B cell (primary cell): Measurements from ENCODE around the gene DHX57. TPM values are rescaled to one million over a fixed set of nuclear protein-coding genes. Genes with fewer than 3 reads are reported as not detected.

Experiments
- ATAC-seq: fragments of 200-7000 bp; cut with Tn5 transposase; one replicate; pipeline ENCODE4 v1.10.0; 2021; ENCODE audit warnings: low read depth, mild to moderate bottlenecking, moderate number of reproducible peaks, moderate library complexity
- CTCF ChIA-PET: fragments of 350-600 bp; sonication (Branson Sonifier 250); formaldehyde crosslinking; loops from one replicate; lab custom pipeline; 2021; ENCODE audit warnings: antibody characterized with exemption, inconsistent platforms; lab: Charles Lee
- POLR2A ChIA-PET: fragments of 350-600 bp; sonication (Branson Sonifier 250); formaldehyde crosslinking; loops from one replicate; lab custom pipeline; 2021; ENCODE audit warnings: antibody characterized with exemption; lab: Charles Lee
- DNase-seq: peaks from one replicate; pipeline ENCODE4 v3.0.0; 2013
- H2AFZ ChIP-seq: 2 replicates; pipeline ENCODE4 v1.6.1; 2012; ENCODE audit warnings: mild to moderate bottlenecking, low read depth, low read length; ENCODE audit not compliant: insufficient read depth, poor library complexity, severe bottlenecking
- H3K27ac ChIP-seq, 2 donors: 1 replicate in 1 of 2; 2 replicates in 1 of 2; pipeline ENCODE4 v1.5.1; 2012 to 2013; ENCODE audit warnings: low read length in 2 of 2, mild to moderate bottlenecking in 2 of 2, moderate library complexity in 1 of 2
- H3K27me3 ChIP-seq, 4 experiments: fragments of 200-600 bp in 1 of 4; sonication (generic) in 1 of 4; replicated peaks in 1 of 4; 1 replicate in 2 of 4; 2 replicates in 2 of 4; pipeline versions ENCODE4 v1.6.1 to v1.7.0; 2013 to 2016; ENCODE audit warnings: low read length in 3 of 4, mild to moderate bottlenecking in 2 of 4, mixed read lengths in 1 of 4, moderate library complexity in 1 of 4; ENCODE audit not compliant: insufficient read depth in 4 of 4, control insufficient read depth in 3 of 4; ENCODE audit errors: control extremely low read depth in 1 of 4
- H3K36me3 ChIP-seq, 2 experiments: replicated peaks in 1 of 2; 1 replicate in 1 of 2; 2 replicates in 1 of 2; pipeline versions ENCODE4 v1.6.1 to v1.7.1; 2013; ENCODE audit warnings: low read length in 1 of 2; ENCODE audit not compliant: insufficient read depth in 2 of 2, control insufficient read depth in 1 of 2; ENCODE audit errors: control extremely low read depth in 1 of 2, extremely low read depth in 1 of 2
- H3K4me1 ChIP-seq, 2 donors: fragments of 200-600 bp in 1 of 2; sonication (generic) in 1 of 2; 1 replicate in 1 of 2; 2 replicates in 1 of 2; pipeline versions ENCODE4 v1.5.1 to v1.6.1; 2013 to 2017; ENCODE audit warnings: low read length in 2 of 2; ENCODE audit not compliant: control insufficient read depth in 2 of 2, insufficient read depth in 2 of 2
- H3K4me2 ChIP-seq: replicated peaks from 2 replicates; pipeline ENCODE3; 2012; ENCODE audit warnings: mild to moderate bottlenecking, low read depth, low read length; ENCODE audit not compliant: poor library complexity, severe bottlenecking
- H3K4me3 ChIP-seq, 5 experiments: fragments of 200-600 bp in 1 of 5; sonication (generic) in 1 of 5; 1 replicate in 3 of 5; 2 replicates in 2 of 5; pipeline versions ENCODE4 v1.5.1 to v1.7.0; 2011 to 2016; ENCODE audit warnings: low read length in 4 of 5, mild to moderate bottlenecking in 4 of 5, low read depth in 2 of 5, control low read depth in 1 of 5, moderate library complexity in 1 of 5; ENCODE audit not compliant: insufficient read depth in 1 of 5; ENCODE audit errors: control extremely low read depth in 1 of 5, extremely low read depth in 1 of 5
- H3K79me2 ChIP-seq: fragments of 200-600 bp; sonication (generic); one replicate; pipeline ENCODE4 v1.6.0; 2016; ENCODE audit warnings: low read length; ENCODE audit not compliant: control insufficient read depth, insufficient read depth
- H3K9ac ChIP-seq: fragments of 200-600 bp; sonication (generic); 2 replicates; pipeline ENCODE4 v1.6.1; 2017; ENCODE audit warnings: mild to moderate bottlenecking, low read length, moderate library complexity
- H3K9me3 ChIP-seq, 3 donors: one replicate each; pipeline versions ENCODE4 v1.6.1 to v1.7.1; 2013; ENCODE audit warnings: low read length in 2 of 3; ENCODE audit not compliant: control insufficient read depth in 2 of 3, insufficient read depth in 1 of 3; ENCODE audit errors: control extremely low read depth in 1 of 3
- H4K20me1 ChIP-seq: 2 replicates; pipeline ENCODE4 v1.6.0; 2012; ENCODE audit warnings: mild to moderate bottlenecking, low read length; ENCODE audit not compliant: insufficient read depth, control insufficient read depth, poor library complexity, severe bottlenecking
- H3K27ac Mint-ChIP-seq: one replicate; pipeline ENCODE4 v1.8.0; 2021; ENCODE audit warnings: mixed read lengths
- H3K27me3 Mint-ChIP-seq: one replicate; pipeline ENCODE4 v1.8.0; 2021; ENCODE audit warnings: mixed read lengths
- H3K4me1 Mint-ChIP-seq: one replicate; pipeline ENCODE4 v1.8.0; 2021; ENCODE audit warnings: mixed read lengths
- H3K4me3 Mint-ChIP-seq: one replicate; pipeline ENCODE4 v1.8.0; 2021; ENCODE audit warnings: mixed read lengths
- H3K9me3 Mint-ChIP-seq: one replicate; pipeline ENCODE4 v1.8.0; 2022; ENCODE audit warnings: mixed read lengths; ENCODE audit not compliant: insufficient read depth
- EZH2 ChIP-seq: IDR thresholded peaks from 2 replicates; pipeline ENCODE4 v1.6.1; 2012; ENCODE audit warnings: borderline replicate concordance, low read depth, mild to moderate bottlenecking, moderate library complexity, low read length; ENCODE audit not compliant: insufficient read depth, poor library complexity, severe bottlenecking
- WGBS: methylation state at CpG from one replicate; pipeline ENCODE4 v1.1.5; 2013; ENCODE audit warnings: missing lambda C conversion rate; ENCODE audit not compliant: insufficient coverage; 5-methylcytosine and 5-hydroxymethylcytosine counted together
- intact Hi-C: fragments of 100-400 bp; cut with micrococcal nuclease; formaldehyde crosslinking; loops from one replicate; pipeline ENCODE4 v1.10.0; 2022
- polyA plus RNA-seq: library from polyadenylated mRNA; depleted of rRNA; stranded (reverse); fragments of >200 nt; gene quantifications from 2 replicates; pipeline ENCODE4 v1.2.3, GENCODE V29; 2012
- total RNA-seq, 2 donors: library from RNA; stranded (reverse); fragments of 120-200 nt in 1 of 2; gene quantifications; 1 replicate in 1 of 2; 2 replicates in 1 of 2; pipeline versions ENCODE4 v1.2.3 to v1.2.4, GENCODE V29; 2013 to 2022
- TF ChIP-seq, protein P1 (sequence below): fragments of 200-600 bp; IDR thresholded peaks from one replicate; pipeline ENCODE4 v1.8.0; 2022; ENCODE audit warnings: antibody characterized with exemption, mild to moderate bottlenecking

The DHX57 gene
- total and polyA plus RNA-seq, 2 donors (not counting 1 experiment from before 2014, with no cell fraction given): 7.7 to 25.0 TPM

- Histone ChIP-seq H3K27me3 (no peaks in the 10 kb centered on the region), H3K9ac (peak overlapping the region; percentile 100), H3K9me3 (no peaks in the 10 kb centered on the region), H4K20me1 (peaks cover 44% of the 10 kb centered on the region), H3K4me1 (peaks cover 39 to 46% of the 10 kb centered on the region in 2 donors), H2AFZ (no peak overlapping the region), H3K4me2 (peak overlapping the region; percentile 85), H3K79me2 (peaks cover 58% of the 10 kb centered on the region), H3K36me3 (peaks cover 21 to 47% of the 10 kb centered on the region in 2 experiments), H3K4me3 (peak overlapping the region; percentile 78 to 100 (median 98)), H3K27ac (peak overlapping the region; percentile 98 to 99)
- no peaks in the 10 kb centered on the region for H3K9me3 Mint-ChIP-seq
- POLR2A ChIA-PET: interaction anchor here (0.6 to 2.3 kb wide), 13 partner anchors 9 to 378 kb away, joined by 3 to 18 read pairs (median 8); partner anchors contain the start of genes ATL2, DHX57, GALM and GEMIN6
- DNase-seq: no peak
- intact Hi-C loops: loop anchor here (2.0 to 5.0 kb wide), 4 partner anchors 83 to 379 kb away; partner anchors contain the start of gene GALM
- ATAC-seq: peak; percentile 28
- under 1% methylated on average over 59 of the region's 59 CpGs for WGBS
- peak overlapping the region; percentile 99 for H3K4me3 Mint-ChIP-seq
- peaks cover 56% of the 10 kb centered on the region for H3K4me1 Mint-ChIP-seq
- H3K27me3 Mint-ChIP-seq: no peaks in the 10 kb centered on the region
- peak overlapping the region; percentile 99 for H3K27ac Mint-ChIP-seq
- CTCF ChIA-PET: interaction anchor here (1.9 kb wide), 1 partner anchor 9 kb away, joined by 9 read pairs; no protein-coding TSS in a partner anchor
- TF ChIP-seq, protein P1, sequence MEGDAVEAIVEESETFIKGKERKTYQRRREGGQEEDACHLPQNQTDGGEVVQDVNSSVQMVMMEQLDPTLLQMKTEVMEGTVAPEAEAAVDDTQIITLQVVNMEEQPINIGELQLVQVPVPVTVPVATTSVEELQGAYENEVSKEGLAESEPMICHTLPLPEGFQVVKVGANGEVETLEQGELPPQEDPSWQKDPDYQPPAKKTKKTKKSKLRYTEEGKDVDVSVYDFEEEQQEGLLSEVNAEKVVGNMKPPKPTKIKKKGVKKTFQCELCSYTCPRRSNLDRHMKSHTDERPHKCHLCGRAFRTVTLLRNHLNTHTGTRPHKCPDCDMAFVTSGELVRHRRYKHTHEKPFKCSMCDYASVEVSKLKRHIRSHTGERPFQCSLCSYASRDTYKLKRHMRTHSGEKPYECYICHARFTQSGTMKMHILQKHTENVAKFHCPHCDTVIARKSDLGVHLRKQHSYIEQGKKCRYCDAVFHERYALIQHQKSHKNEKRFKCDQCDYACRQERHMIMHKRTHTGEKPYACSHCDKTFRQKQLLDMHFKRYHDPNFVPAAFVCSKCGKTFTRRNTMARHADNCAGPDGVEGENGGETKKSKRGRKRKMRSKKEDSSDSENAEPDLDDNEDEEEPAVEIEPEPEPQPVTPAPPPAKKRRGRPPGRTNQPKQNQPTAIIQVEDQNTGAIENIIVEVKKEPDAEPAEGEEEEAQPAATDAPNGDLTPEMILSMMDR: no peak
- TF ChIP-seq EZH2: no peak
These were observed 125.5 kb downstream of the DHX57 start for GRCh38 chr2:38750011-38750890.
